K562 (cell line): Measurements from ENCODE around the gene ENHO. TPM values are rescaled to one million over a fixed set of nuclear protein-coding genes. Genes with fewer than 3 reads are reported as not detected.

Experiments
- ATAC-seq: fragments of 200-7000 bp; cut with Tn5 transposase; 3 replicates; pipeline ENCODE4 v1.9.1; 2020; ENCODE audit warnings: moderate library complexity
- BruUV-seq: library from RNA; stranded (reverse); fragments of 400-500 nt; replicated peaks from 2 replicates; lab custom pipeline; 2021; lab: Mats Ljungman, UMichigan
- CTCF ChIA-PET: fragments of 300-600 bp; formaldehyde crosslinking; extraction: SDS; loops from one replicate; lab custom pipeline; 2021; ENCODE audit warnings: low intra/inter-chr PET ratio; lab: Yijun Ruan, JAX
- POLR2A ChIA-PET: fragments of 300-600, 350-650 bp; sonication (Branson Sonifier 250); formaldehyde crosslinking; extraction: SDS; loops from one replicate; lab custom pipeline; 2021; ENCODE audit warnings: antibody characterized with exemption, inconsistent platforms; lab: Yijun Ruan, JAX
- DNase-seq, 4 experiments: peaks; one replicate each; pipeline versions ENCODE4 v3.0.0 to v3.0.0-alpha.2; 2011 to 2018; ENCODE audit warnings: low spot score in 3 of 4, mixed read lengths in 3 of 4; ENCODE audit errors: extremely low read depth in 1 of 4
- FAIRE-seq: peaks from 2 replicates; lab custom pipeline; 2011; peaks lifted over from hg19 to GRCh38; lab: Jason Lieb, UNC
- H2AFZ ChIP-seq: 2 replicates; pipeline ENCODE4 v1.6.0; 2011; ENCODE audit warnings: low read depth, low read length, control low read depth, inconsistent platforms
- H3K27ac ChIP-seq: fragments of 200-600 bp; 3 replicates; pipeline ENCODE4 v1.8.0; 2011; ENCODE audit warnings: low read depth, mild to moderate bottlenecking, control low read depth, inconsistent platforms, low read length, moderate library complexity, mixed read lengths; ENCODE audit errors: extremely low read depth
- H3K27me3 ChIP-seq, 2 experiments: fragments of 300-600 bp in 1 of 2; 2 replicates in 1 of 2; 3 replicates in 1 of 2; pipeline versions ENCODE4 v1.6.0 to v1.8.0; 2011; ENCODE audit warnings: inconsistent platforms in 2 of 2, low read length in 2 of 2, mild to moderate bottlenecking in 1 of 2, mixed read lengths in 1 of 2, moderate library complexity in 1 of 2; ENCODE audit not compliant: control insufficient read depth in 2 of 2, insufficient read depth in 2 of 2
- H3K36me3 ChIP-seq: fragments of 300-600 bp; 3 replicates; pipeline ENCODE4 v1.8.0; 2011; ENCODE audit warnings: mild to moderate bottlenecking, low read length, inconsistent platforms; ENCODE audit not compliant: control insufficient read depth, insufficient read depth
- H3K4me1 ChIP-seq, 2 experiments: fragments of 200-600 bp in 1 of 2; replicated peaks in 1 of 2; 2 replicates in 1 of 2; 3 replicates in 1 of 2; pipeline versions ENCODE4 v1.5.1 to v1.8.0; 2011; ENCODE audit warnings: inconsistent platforms in 2 of 2, low read length in 2 of 2, mild to moderate bottlenecking in 1 of 2, mixed read lengths in 1 of 2, moderate library complexity in 1 of 2; ENCODE audit not compliant: control insufficient read depth in 2 of 2, insufficient read depth in 2 of 2
- H3K4me2 ChIP-seq: 2 replicates; pipeline ENCODE4 v1.6.1; 2011; ENCODE audit warnings: low read length, control low read depth, inconsistent platforms, mixed read lengths; ENCODE audit not compliant: insufficient read depth
- H3K4me3 ChIP-seq: fragments of 200-600 bp; sonication (generic), shearing (Covaris generic); 2 replicates; pipeline ENCODE4 v1.5.1; 2016; ENCODE audit warnings: control low read depth, inconsistent platforms
- H3K79me2 ChIP-seq: fragments of 200-600 bp; 3 replicates; pipeline ENCODE4 v1.8.0; 2011; ENCODE audit warnings: low read length, inconsistent platforms; ENCODE audit not compliant: control insufficient read depth, insufficient read depth
- H3K9ac ChIP-seq, 2 experiments: 2 replicates each; pipeline versions ENCODE4 v1.6.0 to v1.6.1; 2011; ENCODE audit warnings: low read depth in 2 of 2, low read length in 2 of 2, control low read depth in 1 of 2, inconsistent platforms in 1 of 2, mild to moderate bottlenecking in 1 of 2, mixed read lengths in 1 of 2; ENCODE audit not compliant: insufficient read depth in 1 of 2
- H3K9me1 ChIP-seq: one replicate; pipeline ENCODE4 v1.6.0; 2011; ENCODE audit warnings: inconsistent platforms, mild to moderate bottlenecking, low read length, moderate library complexity; ENCODE audit not compliant: control insufficient read depth, insufficient read depth
- H3K9me3 ChIP-seq: replicated peaks from 2 replicates; pipeline ENCODE4 v1.5.1; 2011; ENCODE audit warnings: low read depth, low read length, inconsistent platforms; ENCODE audit not compliant: control insufficient read depth, insufficient read depth
- H4K20me1 ChIP-seq: replicated peaks from 2 replicates; pipeline ENCODE4 v1.6.1; 2011; ENCODE audit warnings: low read length, inconsistent platforms, mixed read lengths; ENCODE audit not compliant: control insufficient read depth, insufficient read depth
- BRD9 ChIP-seq: fragments of 450-650 bp; IDR thresholded peaks from 2 replicates; pipeline ENCODE4 v1.6.1; 2018; ENCODE audit warnings: low read depth; ENCODE audit not compliant: partially characterized antibody
- NCOA1 ChIP-seq: fragments of 450-650 bp; IDR thresholded peaks from 2 replicates; pipeline ENCODE4 v1.6.1; 2016; ENCODE audit warnings: low read depth
- NR2C2 ChIP-seq, 2 experiments: fragments of 200-800 bp in 1 of 2; sonication (Bioruptor generic) in 1 of 2; sonication (generic) in 1 of 2; formaldehyde crosslinking in 1 of 2; IDR thresholded peaks; 2 replicates each; pipeline versions ENCODE4 v1.6.1 to v1.8.0; 2016 to 2022; ENCODE audit warnings: mild to moderate bottlenecking in 1 of 2, missing compliant biosample characterization in 1 of 2, missing genetic modification characterization in 1 of 2, missing genetic modification reagents in 1 of 2
- RHOXF2B ChIP-seq: fragments of 250-450 bp; sonication (Bioruptor Pico); conservative IDR thresholded peaks from 2 replicates; pipeline ENCODE4 v1.5.1; 2021
- SAFB2 ChIP-seq: fragments of 200-400 bp; formaldehyde crosslinking; IDR thresholded peaks from 2 replicates; pipeline ENCODE4 v1.6.1; 2018; ENCODE audit warnings: borderline replicate concordance, low read length, low read depth, moderate library complexity; ENCODE audit not compliant: severe bottlenecking
- SIX5 ChIP-seq, 2 experiments: IDR thresholded peaks; 2 replicates each; pipeline ENCODE4 v1.6.1; 2011; ENCODE audit warnings: low read length in 2 of 2, borderline replicate concordance in 1 of 2, low read depth in 1 of 2, mild to moderate bottlenecking in 1 of 2, moderate library complexity in 1 of 2; ENCODE audit not compliant: insufficient read depth in 1 of 2
- XRCC4 ChIP-seq: IDR thresholded peaks from one replicate; pipeline ENCODE4 v1.6.1; 2011; ENCODE audit not compliant: insufficient read depth, insufficient read length; ENCODE audit errors: extremely low read depth
- ZNF766 ChIP-seq: fragments of 200-800 bp; sonication (Bioruptor generic); conservative IDR thresholded peaks from 2 replicates; pipeline ENCODE4 v1.6.1; 2016; ENCODE audit warnings: missing genetic modification characterization, missing compliant biosample characterization
- ZNF830 ChIP-seq: fragments of 250-450 bp; sonication (Bioruptor Pico); IDR thresholded peaks from 2 replicates; pipeline ENCODE4 v1.5.0; 2021; ENCODE audit warnings: mild to moderate bottlenecking
- WGBS: fragments of 100-300 bp; shearing (Covaris generic); methylation state at CpG from one replicate; pipeline ENCODE4 v1.1.6; 2016; ENCODE audit warnings: low coverage, mixed read lengths; ENCODE audit not compliant: insufficient coverage; ENCODE audit errors: missing lambda C conversion rate; 5-methylcytosine and 5-hydroxymethylcytosine counted together
- in situ Hi-C: fragments of 300-500 bp; cut with MboI; formaldehyde crosslinking; loops from 4 replicates; pipeline ENCODE4 v1.15.0; 2018; ENCODE audit warnings: inconsistent platforms, mixed read lengths
- intact Hi-C: fragments of 100-400 bp; cut with micrococcal nuclease; formaldehyde crosslinking; loops from 2 replicates; pipeline ENCODE4 v1.14.2; 2022
- polyA plus RNA-seq, 8 experiments: library from polyadenylated mRNA; depleted of rRNA in 4 of 8; stranded (reverse) in 5 of 8; unstranded in 3 of 8; fragments of >200 nt; fragmentation: Nextera tagmentation in 2 of 8; fragmentation: Illumina TruSeq in 1 of 8; extraction: Ambion mirVana in 2 of 8; extraction: Trizol in 1 of 8; gene quantifications; 2 replicates each; pipeline versions ENCODE4 v1.2.1 to v1.2.3, GENCODE V29; 2011 to 2014; ENCODE audit warnings: inconsistent platforms in 1 of 8, missing spikeins in 1 of 8
- total RNA-seq, 7 experiments: library from RNA; depleted of rRNA in 6 of 7; stranded (reverse); fragments of >200 nt in 6 of 7; fragmentation: Illumina TruSeq in 2 of 7; extraction: Trizol in 2 of 7; gene quantifications; 2 replicates each; pipeline versions ENCODE4 v1.2.1 to v1.2.3, GENCODE V29; 2011 to 2021; ENCODE audit warnings: low replicate concordance in 1 of 7

ENHO gene
- total and polyA plus RNA-seq, 9 of the 15 experiments (the other 6 are each of a cell fraction or from before 2014, with no cell fraction given), result 0.24 TPM; not detected in 8

- TF ChIP-seq ZNF830 (CRISPR knock-in tag), result no peak
- no peak for TF ChIP-seq NR2C2 (CRISPR knock-in tag; IDR thresholded peaks at IDR 0.05)
- no peak for TF ChIP-seq NR2C2 (tag; IDR thresholded peaks at IDR 0.05)
These were observed 8.4 kb downstream of the ENHO start (continued) for GRCh38 chr9:34514401-34514800.

- H3K4me3 ChIP-seq, result no peak overlapping the region
- no peak for TF ChIP-seq ZNF766
- no peak for TF ChIP-seq SIX5 (IDR thresholded peaks at IDR 0.05; ENCODE audit: borderline replicate concordance in 1 of 2, insufficient read depth in 1 of 2, low read depth in 1 of 2, low read length in 2 of 2)
- TF ChIP-seq BRD9, result no peak
- no peak for TF ChIP-seq RHOXF2B (CRISPR knock-in tag)
- no peak for TF ChIP-seq XRCC4
- TF ChIP-seq NCOA1, result no peak
- no peak for TF ChIP-seq SAFB2
- TF ChIP-seq, all 486 proteins: peak for 0
- no peaks in the 10 kb centered on the region for H4K20me1 ChIP-seq
- in situ Hi-C loops (no loop called here), intact Hi-C loops (no loop called here)
- WGBS, result 0% methylated on average over 2 of the region's 2 CpGs
- H2AFZ ChIP-seq, result no peak overlapping the region
- no peak overlapping the region for H3K27ac ChIP-seq
- FAIRE-seq (no peak), ATAC-seq (no peak), DNase-seq (no peak)
- BruUV-seq, result no TSS peak
- H3K9me1 ChIP-seq, result no peaks in the 10 kb centered on the region
- H3K9me3 ChIP-seq, result no peaks in the 10 kb centered on the region
- ChIA-PET CTCF (no interaction called here), POLR2A (no interaction called here)
- H3K79me2 ChIP-seq, result no peaks in the 10 kb centered on the region
- peaks cover 0 to 6% of the 10 kb centered on the region in 2 experiments; a peak in 3 of 5 replicates for H3K27me3 ChIP-seq
- no peaks in the 10 kb centered on the region for H3K36me3 ChIP-seq
- no peaks in the 10 kb centered on the region; a peak in 1 of 5 replicates for H3K4me1 ChIP-seq
- H3K4me2 ChIP-seq, result no peak overlapping the region
- peak overlapping the region in 1 of 2 experiments; percentile 17; a peak in 1 of 4 replicates for H3K9ac ChIP-seq
These were observed 9.1 kb downstream of the ENHO start for GRCh38 chr9:34513567-34514214.
